ENCODE measurements around the gene OSBPL3. TPM values are rescaled to one million over a fixed set of nuclear protein-coding genes. Genes with fewer than 3 reads are reported as not detected.

The OSBPL3 gene
- total RNA-seq, 2 donors from 2014 or later, result 9.0 to 14.8 TPM

DNA sequence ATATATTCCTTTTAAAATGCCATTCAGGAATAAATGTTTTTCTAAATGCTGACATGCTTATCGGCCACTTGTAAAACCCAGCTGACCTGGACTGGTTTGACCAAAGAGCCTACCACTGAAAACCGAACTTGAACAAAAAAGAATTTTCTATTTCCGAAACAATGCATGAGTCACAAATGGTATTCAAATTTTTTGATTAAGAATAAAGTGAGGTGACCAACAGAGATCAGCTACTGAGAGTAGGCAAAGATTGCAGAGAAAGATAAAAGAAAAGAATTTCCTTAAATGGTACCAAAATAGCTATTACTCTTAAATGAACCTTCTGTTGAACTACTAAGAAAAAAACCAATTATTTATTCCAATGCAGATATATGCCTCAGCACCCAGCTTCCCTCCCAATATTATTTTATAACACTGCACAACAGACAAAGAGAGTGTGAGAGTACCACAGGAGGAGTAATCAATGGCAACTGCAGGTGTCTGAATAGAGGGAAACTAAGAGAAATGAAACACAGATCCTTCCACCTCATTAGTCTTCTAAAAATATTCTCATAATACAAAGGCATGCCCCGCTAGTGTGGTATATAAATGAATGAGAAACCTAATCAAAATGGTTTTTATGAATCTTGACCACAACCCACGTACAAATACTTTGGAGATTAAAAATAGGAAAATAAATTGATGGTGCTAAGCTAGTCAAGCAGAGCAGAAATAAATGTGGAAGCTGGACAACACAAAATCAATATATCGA lies 20.1 kb downstream of the OSBPL3 start:
- Histone ChIP-seq H3K9ac (ENCODE audit: low read depth in 2 of 2, low read length in 2 of 2) (no peak overlapping the region), H3K27me3 (no peaks in the 10 kb centered on the region), H3K4me1 (no peaks in the 10 kb centered on the region), H3K36me3 (no peaks in the 10 kb centered on the region), H3K9me3 (no peaks in the 10 kb centered on the region), H3K27ac (no peak overlapping the region), H3K4me3 (no peak overlapping the region)
- TF ChIP-seq, protein P1, sequence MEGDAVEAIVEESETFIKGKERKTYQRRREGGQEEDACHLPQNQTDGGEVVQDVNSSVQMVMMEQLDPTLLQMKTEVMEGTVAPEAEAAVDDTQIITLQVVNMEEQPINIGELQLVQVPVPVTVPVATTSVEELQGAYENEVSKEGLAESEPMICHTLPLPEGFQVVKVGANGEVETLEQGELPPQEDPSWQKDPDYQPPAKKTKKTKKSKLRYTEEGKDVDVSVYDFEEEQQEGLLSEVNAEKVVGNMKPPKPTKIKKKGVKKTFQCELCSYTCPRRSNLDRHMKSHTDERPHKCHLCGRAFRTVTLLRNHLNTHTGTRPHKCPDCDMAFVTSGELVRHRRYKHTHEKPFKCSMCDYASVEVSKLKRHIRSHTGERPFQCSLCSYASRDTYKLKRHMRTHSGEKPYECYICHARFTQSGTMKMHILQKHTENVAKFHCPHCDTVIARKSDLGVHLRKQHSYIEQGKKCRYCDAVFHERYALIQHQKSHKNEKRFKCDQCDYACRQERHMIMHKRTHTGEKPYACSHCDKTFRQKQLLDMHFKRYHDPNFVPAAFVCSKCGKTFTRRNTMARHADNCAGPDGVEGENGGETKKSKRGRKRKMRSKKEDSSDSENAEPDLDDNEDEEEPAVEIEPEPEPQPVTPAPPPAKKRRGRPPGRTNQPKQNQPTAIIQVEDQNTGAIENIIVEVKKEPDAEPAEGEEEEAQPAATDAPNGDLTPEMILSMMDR (IDR thresholded peaks at IDR 0.05), result no peak
- no peak for DNase-seq
- intact Hi-C loops (cut with DNase I), result no loop called here

DNA sequence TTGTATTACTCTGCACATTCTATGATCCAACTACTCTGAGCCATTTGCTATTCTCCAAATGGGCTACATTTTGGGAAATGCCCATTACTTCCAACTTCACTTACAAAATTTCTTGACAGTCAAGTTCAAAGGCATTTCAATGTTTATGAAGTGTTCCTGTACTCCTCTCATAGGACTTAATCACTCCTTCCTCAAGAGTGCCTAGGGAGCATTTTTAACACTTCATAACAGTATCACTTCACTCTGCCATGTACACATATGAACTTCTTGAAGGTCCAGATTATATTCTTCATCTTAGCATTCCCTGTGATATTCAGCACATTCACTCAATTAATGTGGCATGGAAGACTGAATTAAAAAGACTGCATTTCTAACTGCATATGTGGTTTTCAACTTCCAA lies 21.6 kb downstream of the OSBPL3 start:
- Histone ChIP-seq H3K4me1 (no peaks in the 10 kb centered on the region), H3K27me3 (no peaks in the 10 kb centered on the region), H3K9ac (ENCODE audit: low read depth in 2 of 2, low read length in 2 of 2) (no peak overlapping the region), H3K9me3 (no peaks in the 10 kb centered on the region), H3K27ac (no peak overlapping the region), H3K36me3 (no peaks in the 10 kb centered on the region), H3K4me3 (no peak overlapping the region)
- TF ChIP-seq, protein P1 (IDR thresholded peaks at IDR 0.05), result no peak
- intact Hi-C loops (cut with DNase I), result no loop called here
- no peak for DNase-seq

DNA sequence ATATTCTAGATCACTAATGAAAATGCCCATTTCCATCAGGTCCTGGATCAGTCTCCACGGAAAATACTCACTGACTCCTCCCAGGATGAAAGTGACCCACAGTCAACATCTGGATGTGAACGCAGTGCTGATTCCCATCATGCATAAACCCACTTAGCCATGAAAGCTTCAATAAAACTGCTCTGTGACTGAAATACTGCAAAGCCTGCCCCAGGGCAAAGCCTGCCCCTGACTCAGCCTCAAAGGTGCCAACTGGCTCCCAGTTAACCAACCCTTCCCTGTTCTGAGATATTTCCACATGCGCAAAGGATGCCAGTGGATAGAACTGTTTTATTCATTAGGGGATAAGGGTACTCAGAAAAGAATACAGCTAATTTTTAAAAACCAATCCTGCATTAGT lies 24.0 kb downstream of the OSBPL3 start:
- H3K9ac ChIP-seq (ENCODE audit: low read depth in 2 of 2, low read length in 2 of 2), result no peak overlapping the region
- no peaks in the 10 kb centered on the region for H3K27me3 ChIP-seq
- H3K27ac ChIP-seq, result no peak overlapping the region
- no peak overlapping the region for H3K4me3 ChIP-seq
- H3K9me3 ChIP-seq, result no peaks in the 10 kb centered on the region
- no peaks in the 10 kb centered on the region for H3K36me3 ChIP-seq
- no peaks in the 10 kb centered on the region for H3K4me1 ChIP-seq
- DNase-seq, result no peak
- TF ChIP-seq, protein P1 (IDR thresholded peaks at IDR 0.05), result no peak
- intact Hi-C loops (cut with DNase I), result no loop called here

DNA sequence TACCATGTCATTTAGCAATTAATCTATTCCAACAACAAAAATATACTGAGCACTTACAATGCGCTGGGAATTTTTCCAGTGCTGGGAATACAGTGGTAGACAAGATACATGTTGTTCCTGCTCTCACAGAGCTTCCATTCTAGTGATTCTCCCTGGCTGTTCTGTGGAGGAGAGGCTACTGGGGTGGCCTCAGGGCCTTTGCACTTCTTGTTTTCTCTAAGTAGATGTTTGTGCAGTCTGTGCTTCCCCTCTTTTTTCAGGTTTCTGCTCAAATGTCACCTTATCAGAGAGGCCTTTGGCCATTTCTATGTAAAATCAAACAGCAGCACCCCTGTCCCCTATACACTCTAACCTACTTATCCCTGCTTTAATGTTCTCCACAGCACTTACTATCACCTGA lies 24.7 kb downstream of the OSBPL3 start:
- no peaks in the 10 kb centered on the region for H3K36me3 ChIP-seq
- no peaks in the 10 kb centered on the region for H3K9me3 ChIP-seq
- TF ChIP-seq, protein P1 (IDR thresholded peaks at IDR 0.05), result no peak
- intact Hi-C loops (cut with DNase I), result no loop called here
- no peak overlapping the region for H3K4me3 ChIP-seq
- no peaks in the 10 kb centered on the region for H3K4me1 ChIP-seq
- no peak overlapping the region for H3K27ac ChIP-seq
- no peak for DNase-seq
- no peak overlapping the region for H3K9ac ChIP-seq (ENCODE audit: low read depth in 2 of 2, low read length in 2 of 2)
- H3K27me3 ChIP-seq, result no peaks in the 10 kb centered on the region

DNA sequence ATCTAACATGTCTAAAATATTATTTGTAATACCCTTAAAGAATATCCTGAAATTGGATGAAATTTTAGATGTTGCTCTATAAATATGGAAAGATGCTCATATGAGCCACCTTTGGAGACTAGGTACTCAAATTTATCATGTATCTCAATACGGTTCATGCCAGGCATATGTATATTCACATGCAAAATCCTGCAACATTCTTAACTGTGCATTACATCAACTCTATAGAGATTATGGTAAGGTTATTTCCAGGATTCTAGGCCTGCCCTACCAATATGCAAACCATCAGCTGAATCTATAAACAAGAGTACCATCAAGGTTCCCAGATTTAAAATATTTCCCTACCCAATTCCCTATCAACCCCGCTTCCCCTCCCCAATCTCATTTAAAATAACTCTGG lies 27.5 kb downstream of the OSBPL3 start:
- Histone ChIP-seq H3K27me3 (no peaks in the 10 kb centered on the region), H3K9me3 (no peaks in the 10 kb centered on the region), H3K27ac (no peak overlapping the region), H3K4me3 (no peak overlapping the region), H3K36me3 (no peaks in the 10 kb centered on the region), H3K9ac (ENCODE audit: low read depth in 2 of 2, low read length in 2 of 2) (no peak overlapping the region), H3K4me1 (no peaks in the 10 kb centered on the region)
- DNase-seq, result no peak
- TF ChIP-seq, protein P1 (IDR thresholded peaks at IDR 0.05), result no peak
- intact Hi-C loops (cut with DNase I), result no loop called here

Measured in colonic mucosa (tissue), 4 donors.